OCI-LY1 (cell line): ENCODE results near the gene CAMTA1.

ENCODE experiments used
- CTCF ChIP-seq: fragments of 200-600 bp; sonication (generic), shearing (Covaris generic); IDR thresholded peaks from 2 replicates; pipeline ENCODE4 v1.5.1; 2017; ENCODE audit warnings: mild to moderate bottlenecking, antibody characterized with exemption, low read length, moderate library complexity, mixed read lengths
- EZH2 ChIP-seq: fragments of 200-600 bp; sonication (generic), shearing (Covaris generic); IDR thresholded peaks from 2 replicates; pipeline ENCODE4 v1.8.0; 2017; ENCODE audit warnings: borderline replicate concordance, mixed run types, mild to moderate bottlenecking, antibody characterized with exemption, low read length, moderate library complexity, mixed read lengths

DNA sequence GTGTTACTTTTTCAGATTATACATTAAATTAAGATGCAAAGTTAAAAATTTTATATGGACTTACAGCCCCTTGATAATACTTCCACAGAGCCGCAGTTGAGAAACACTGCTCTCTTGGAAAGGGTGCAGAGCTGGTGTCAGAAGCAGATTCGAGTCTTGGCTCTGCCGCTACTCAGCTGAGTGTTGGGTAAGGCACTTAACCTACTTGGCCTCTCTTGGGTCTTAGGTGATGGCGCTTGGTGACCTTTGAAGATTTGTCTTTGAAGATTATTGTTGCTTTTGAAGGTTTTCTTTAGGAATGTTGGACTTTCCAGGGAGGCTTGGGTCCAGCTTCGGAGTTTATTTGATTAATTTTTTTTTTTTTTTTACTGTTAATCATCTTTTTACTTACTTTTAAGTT is 48.5 kb downstream of the CAMTA1 start:
- TF ChIP-seq CTCF (no peak), EZH2 (no peak)
